Mesothelial cell of epicardium (in vitro differentiated cells): ENCODE measurements around the gene MRPS14. TPM values are rescaled to one million over a fixed set of nuclear protein-coding genes. Genes with fewer than 3 reads are reported as not detected.

Experiments used
- DNase-seq, 2 experiments: peaks; one replicate each; pipeline ENCODE4 v3.0.0; 2021; ENCODE audit warnings: low spot score in 2 of 2; ENCODE audit not compliant: unreplicated experiment in 2 of 2
- H3K27ac Mint-ChIP-seq: 2 replicates; pipeline ENCODE4 v1.8.0; 2021; ENCODE audit warnings: mixed read lengths
- H3K27me3 Mint-ChIP-seq: 2 replicates; pipeline ENCODE4 v1.8.0; 2021; ENCODE audit warnings: low read depth, mixed read lengths
- H3K36me3 Mint-ChIP-seq: 2 replicates; pipeline ENCODE4 v1.8.0; 2021; ENCODE audit warnings: mixed read lengths
- H3K4me1 Mint-ChIP-seq: 2 replicates; pipeline ENCODE4 v1.8.0; 2021; ENCODE audit warnings: mixed read lengths
- H3K4me3 Mint-ChIP-seq: 2 replicates; pipeline ENCODE4 v1.8.0; 2021; ENCODE audit warnings: mild to moderate bottlenecking, moderate library complexity, mixed read lengths
- H3K9me3 Mint-ChIP-seq: 2 replicates; pipeline ENCODE4 v1.8.0; 2021; ENCODE audit warnings: mixed read lengths
- CTCF ChIP-seq: fragments of 200-600 bp; sonication (generic); IDR thresholded peaks from one replicate; pipeline ENCODE4 v1.5.0; 2021; ENCODE audit warnings: antibody characterized with exemption; ENCODE audit not compliant: unreplicated experiment
- total RNA-seq: library from RNA; stranded (reverse); gene quantifications from 3 replicates; pipeline ENCODE4 v1.2.1, GENCODE V29; 2021

MRPS14 gene
- total RNA-seq, 1 donor from 2014 or later: 25.2 TPM

- Mint-ChIP-seq H3K27ac (no peak overlapping the region), H3K9me3 (peaks cover 16% of the 10 kb centered on the region), H3K27me3 (peaks cover 4% of the 10 kb centered on the region), H3K36me3 (no peaks in the 10 kb centered on the region), H3K4me3 (no peak overlapping the region), H3K4me1 (no peaks in the 10 kb centered on the region)
- no peak for TF ChIP-seq CTCF
- DNase-seq: no peak
Measured at GRCh38 chr1:175043824-175044223, 20.6 kb upstream of the MRPS14 start.

- no peak for DNase-seq
- Mint-ChIP-seq H3K27ac (no peak overlapping the region), H3K4me3 (no peak overlapping the region), H3K27me3 (no peaks in the 10 kb centered on the region), H3K4me1 (no peaks in the 10 kb centered on the region), H3K36me3 (no peaks in the 10 kb centered on the region), H3K9me3 (peaks cover 16% of the 10 kb centered on the region)
- no peak for TF ChIP-seq CTCF
Measured at GRCh38 chr1:175042650-175043049, 19.4 kb upstream of the MRPS14 start.

GRCh38 chr1:175040324-175040879 lies 17.2 kb upstream of the MRPS14 start:
- DNase-seq: no peak
- H3K36me3 Mint-ChIP-seq: no peaks in the 10 kb centered on the region
- no peaks in the 10 kb centered on the region for H3K4me1 Mint-ChIP-seq
- H3K27ac Mint-ChIP-seq: no peak overlapping the region
- no peaks in the 10 kb centered on the region for H3K27me3 Mint-ChIP-seq
- H3K4me3 Mint-ChIP-seq: no peak overlapping the region
- H3K9me3 Mint-ChIP-seq: peaks cover 7% of the 10 kb centered on the region
- no peak for TF ChIP-seq CTCF

GRCh38 chr1:175037416-175037815 lies 14.2 kb upstream of the MRPS14 start:
- Mint-ChIP-seq H3K36me3 (no peaks in the 10 kb centered on the region), H3K27ac (no peak overlapping the region), H3K9me3 (no peaks in the 10 kb centered on the region), H3K4me3 (no peak overlapping the region), H3K27me3 (no peaks in the 10 kb centered on the region), H3K4me1 (no peaks in the 10 kb centered on the region)
- DNase-seq: no peak
- TF ChIP-seq CTCF: no peak

GRCh38 chr1:175036476-175036875 lies 13.3 kb upstream of the MRPS14 start:
- no peaks in the 10 kb centered on the region for H3K27me3 Mint-ChIP-seq
- H3K4me3 Mint-ChIP-seq: no peak overlapping the region
- H3K9me3 Mint-ChIP-seq: no peaks in the 10 kb centered on the region
- no peaks in the 10 kb centered on the region for H3K36me3 Mint-ChIP-seq
- no peak for TF ChIP-seq CTCF
- H3K4me1 Mint-ChIP-seq: no peaks in the 10 kb centered on the region
- DNase-seq: no peak
- H3K27ac Mint-ChIP-seq: no peak overlapping the region

- H3K4me3 Mint-ChIP-seq: no peak overlapping the region
- no peaks in the 10 kb centered on the region for H3K36me3 Mint-ChIP-seq
- H3K4me1 Mint-ChIP-seq: no peaks in the 10 kb centered on the region
- no peaks in the 10 kb centered on the region for H3K27me3 Mint-ChIP-seq
- TF ChIP-seq CTCF: no peak
- DNase-seq: no peak
- no peaks in the 10 kb centered on the region for H3K9me3 Mint-ChIP-seq
- H3K27ac Mint-ChIP-seq: no peak overlapping the region
Measured at GRCh38 chr1:175035865-175036264, 12.6 kb upstream of the MRPS14 start.
